Measurements from ENCODE around the gene L1TD1. TPM values are rescaled to one million over a fixed set of nuclear protein-coding genes. Genes with fewer than 3 reads are reported as not detected.
"Not testable (repeated sequence)": the region's sequence is repeated elsewhere in the genome, so short reads cannot be mapped to it uniquely, and the experiment has no call there.

The L1TD1 gene
- total and polyA plus RNA-seq, 2 experiments from 2014 or later = 283 to 628 TPM

DNA sequence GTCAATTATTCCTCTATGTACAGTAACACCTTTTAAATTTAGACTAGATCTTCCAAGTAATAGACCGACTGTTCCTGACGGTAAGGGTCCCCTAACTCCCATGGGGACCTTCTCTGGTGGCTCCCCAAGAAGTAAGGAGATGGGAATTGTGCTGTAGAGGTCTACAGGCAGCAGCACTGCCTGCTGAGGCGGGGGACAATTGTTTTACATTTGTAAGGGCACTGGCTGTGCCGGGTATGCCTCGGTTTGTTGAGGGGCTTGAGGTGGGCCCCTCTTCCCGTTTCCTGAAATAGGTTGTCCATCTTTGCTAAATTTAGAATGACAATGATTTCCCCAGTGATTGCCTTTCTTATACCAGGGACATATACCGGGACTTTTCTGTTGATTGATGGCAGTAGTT, 13.1 kb upstream of the L1TD1 start (continued):
- TF ChIP-seq, protein P1, sequence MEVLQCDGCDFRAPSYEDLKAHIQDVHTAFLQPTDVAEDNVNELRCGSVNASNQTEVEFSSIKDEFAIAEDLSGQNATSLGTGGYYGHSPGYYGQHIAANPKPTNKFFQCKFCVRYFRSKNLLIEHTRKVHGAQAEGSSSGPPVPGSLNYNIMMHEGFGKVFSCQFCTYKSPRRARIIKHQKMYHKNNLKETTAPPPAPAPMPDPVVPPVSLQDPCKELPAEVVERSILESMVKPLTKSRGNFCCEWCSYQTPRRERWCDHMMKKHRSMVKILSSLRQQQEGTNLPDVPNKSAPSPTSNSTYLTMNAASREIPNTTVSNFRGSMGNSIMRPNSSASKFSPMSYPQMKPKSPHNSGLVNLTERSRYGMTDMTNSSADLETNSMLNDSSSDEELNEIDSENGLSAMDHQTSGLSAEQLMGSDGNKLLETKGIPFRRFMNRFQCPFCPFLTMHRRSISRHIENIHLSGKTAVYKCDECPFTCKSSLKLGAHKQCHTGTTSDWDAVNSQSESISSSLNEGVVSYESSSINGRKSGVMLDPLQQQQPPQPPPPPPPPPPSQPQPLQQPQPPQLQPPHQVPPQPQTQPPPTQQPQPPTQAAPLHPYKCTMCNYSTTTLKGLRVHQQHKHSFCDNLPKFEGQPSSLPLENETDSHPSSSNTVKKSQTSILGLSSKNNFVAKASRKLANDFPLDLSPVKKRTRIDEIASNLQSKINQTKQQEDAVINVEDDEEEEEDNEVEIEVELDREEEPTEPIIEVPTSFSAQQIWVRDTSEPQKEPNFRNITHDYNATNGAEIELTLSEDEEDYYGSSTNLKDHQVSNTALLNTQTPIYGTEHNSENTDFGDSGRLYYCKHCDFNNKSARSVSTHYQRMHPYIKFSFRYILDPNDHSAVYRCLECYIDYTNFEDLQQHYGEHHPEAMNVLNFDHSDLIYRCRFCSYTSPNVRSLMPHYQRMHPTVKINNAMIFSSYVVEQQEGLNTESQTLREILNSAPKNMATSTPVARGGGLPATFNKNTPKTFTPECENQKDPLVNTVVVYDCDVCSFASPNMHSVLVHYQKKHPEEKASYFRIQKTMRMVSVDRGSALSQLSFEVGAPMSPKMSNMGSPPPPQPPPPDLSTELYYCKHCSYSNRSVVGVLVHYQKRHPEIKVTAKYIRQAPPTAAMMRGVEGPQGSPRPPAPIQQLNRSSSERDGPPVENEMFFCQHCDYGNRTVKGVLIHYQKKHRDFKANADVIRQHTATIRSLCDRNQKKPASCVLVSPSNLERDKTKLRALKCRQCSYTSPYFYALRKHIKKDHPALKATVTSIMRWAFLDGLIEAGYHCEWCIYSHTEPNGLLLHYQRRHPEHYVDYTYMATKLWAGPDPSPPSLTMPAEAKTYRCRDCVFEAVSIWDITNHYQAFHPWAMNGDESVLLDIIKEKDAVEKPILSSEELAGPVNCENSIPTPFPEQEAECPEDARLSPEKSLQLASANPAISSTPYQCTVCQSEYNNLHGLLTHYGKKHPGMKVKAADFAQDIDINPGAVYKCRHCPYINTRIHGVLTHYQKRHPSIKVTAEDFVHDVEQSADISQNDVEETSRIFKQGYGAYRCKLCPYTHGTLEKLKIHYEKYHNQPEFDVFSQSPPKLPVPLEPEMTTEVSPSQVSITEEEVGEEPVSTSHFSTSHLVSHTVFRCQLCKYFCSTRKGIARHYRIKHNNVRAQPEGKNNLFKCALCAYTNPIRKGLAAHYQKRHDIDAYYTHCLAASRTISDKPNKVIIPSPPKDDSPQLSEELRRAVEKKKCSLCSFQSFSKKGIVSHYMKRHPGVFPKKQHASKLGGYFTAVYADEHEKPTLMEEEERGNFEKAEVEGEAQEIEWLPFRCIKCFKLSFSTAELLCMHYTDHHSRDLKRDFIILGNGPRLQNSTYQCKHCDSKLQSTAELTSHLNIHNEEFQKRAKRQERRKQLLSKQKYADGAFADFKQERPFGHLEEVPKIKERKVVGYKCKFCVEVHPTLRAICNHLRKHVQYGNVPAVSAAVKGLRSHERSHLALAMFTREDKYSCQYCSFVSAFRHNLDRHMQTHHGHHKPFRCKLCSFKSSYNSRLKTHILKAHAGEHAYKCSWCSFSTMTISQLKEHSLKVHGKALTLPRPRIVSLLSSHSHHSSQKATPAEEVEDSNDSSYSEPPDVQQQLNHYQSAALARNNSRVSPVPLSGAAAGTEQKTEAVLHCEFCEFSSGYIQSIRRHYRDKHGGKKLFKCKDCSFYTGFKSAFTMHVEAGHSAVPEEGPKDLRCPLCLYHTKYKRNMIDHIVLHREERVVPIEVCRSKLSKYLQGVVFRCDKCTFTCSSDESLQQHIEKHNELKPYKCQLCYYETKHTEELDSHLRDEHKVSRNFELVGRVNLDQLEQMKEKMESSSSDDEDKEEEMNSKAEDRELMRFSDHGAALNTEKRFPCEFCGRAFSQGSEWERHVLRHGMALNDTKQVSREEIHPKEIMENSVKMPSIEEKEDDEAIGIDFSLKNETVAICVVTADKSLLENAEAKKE (CRISPR knock-in tag; IDR thresholded peaks at IDR 0.05) = peak; percentile 98
- TF ChIP-seq, protein P2, sequence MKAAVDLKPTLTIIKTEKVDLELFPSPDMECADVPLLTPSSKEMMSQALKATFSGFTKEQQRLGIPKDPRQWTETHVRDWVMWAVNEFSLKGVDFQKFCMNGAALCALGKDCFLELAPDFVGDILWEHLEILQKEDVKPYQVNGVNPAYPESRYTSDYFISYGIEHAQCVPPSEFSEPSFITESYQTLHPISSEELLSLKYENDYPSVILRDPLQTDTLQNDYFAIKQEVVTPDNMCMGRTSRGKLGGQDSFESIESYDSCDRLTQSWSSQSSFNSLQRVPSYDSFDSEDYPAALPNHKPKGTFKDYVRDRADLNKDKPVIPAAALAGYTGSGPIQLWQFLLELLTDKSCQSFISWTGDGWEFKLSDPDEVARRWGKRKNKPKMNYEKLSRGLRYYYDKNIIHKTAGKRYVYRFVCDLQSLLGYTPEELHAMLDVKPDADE (IDR thresholded peaks at IDR 0.05) = peak; percentile 49; the same call in 1 of the 2 replicates
- no peak for TF ChIP-seq JUNB (IDR thresholded peaks at IDR 0.05; ENCODE audit: unreplicated experiment)

DNA sequence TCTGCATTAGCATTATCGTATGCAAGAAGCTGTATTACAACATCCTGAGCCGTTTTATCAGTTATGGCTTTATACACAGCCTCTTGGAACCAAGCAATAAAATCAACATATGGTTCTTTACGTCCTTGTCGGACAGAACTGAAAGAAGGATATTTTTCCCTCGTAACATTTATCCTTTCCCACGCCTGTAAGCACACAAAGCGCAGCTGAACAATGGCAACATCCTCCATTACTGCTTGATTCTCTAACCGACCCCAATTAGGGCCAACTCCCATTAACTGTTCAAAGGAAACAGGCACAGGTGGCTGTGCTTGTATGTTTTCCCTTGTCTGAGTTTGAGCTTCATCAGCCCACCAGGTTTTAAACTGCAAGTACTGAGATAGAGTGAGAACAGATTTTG, 12.5 kb upstream of the L1TD1 start:
- peak overlapping the region; percentile 65 for H3K4me2 ChIP-seq
- not testable (repeated sequence) for H3K9me2 ChIP-seq (ENCODE audit: insufficient read depth); H3K27me3 Mint-ChIP-seq (ENCODE audit: insufficient read depth, low read depth, poor library complexity); DNase-seq (ENCODE audit: low spot score); H3K79me2 ChIP-seq (replicated peaks; ENCODE audit: insufficient read depth); H4K20me1 ChIP-seq (replicated peaks; ENCODE audit: insufficient read depth); H3F3A ChIP-seq (replicated peaks; ENCODE audit: low read depth); H3K9me3 Mint-ChIP-seq; H3K36me3 Mint-ChIP-seq (ENCODE audit: low read depth); H2AFZ ChIP-seq; H3K36me3 ChIP-seq (ENCODE audit: insufficient read depth); ATAC-seq; H3K27me3 ChIP-seq (ENCODE audit: insufficient read depth)
- peaks cover 62% of the 10 kb centered on the region for H3K4me1 ChIP-seq (ENCODE audit: insufficient read depth)
- Mint-ChIP-seq H3K27ac (peak overlapping the region; percentile 79), H3K4me1 (peaks cover 72% of the 10 kb centered on the region), H3K4me3 (peak overlapping the region; percentile 62)
- H3K27ac ChIP-seq (ENCODE audit: low read depth) = peak overlapping the region; percentile 96
- H3K4me3 ChIP-seq = peak overlapping the region; percentile 33

DNA sequence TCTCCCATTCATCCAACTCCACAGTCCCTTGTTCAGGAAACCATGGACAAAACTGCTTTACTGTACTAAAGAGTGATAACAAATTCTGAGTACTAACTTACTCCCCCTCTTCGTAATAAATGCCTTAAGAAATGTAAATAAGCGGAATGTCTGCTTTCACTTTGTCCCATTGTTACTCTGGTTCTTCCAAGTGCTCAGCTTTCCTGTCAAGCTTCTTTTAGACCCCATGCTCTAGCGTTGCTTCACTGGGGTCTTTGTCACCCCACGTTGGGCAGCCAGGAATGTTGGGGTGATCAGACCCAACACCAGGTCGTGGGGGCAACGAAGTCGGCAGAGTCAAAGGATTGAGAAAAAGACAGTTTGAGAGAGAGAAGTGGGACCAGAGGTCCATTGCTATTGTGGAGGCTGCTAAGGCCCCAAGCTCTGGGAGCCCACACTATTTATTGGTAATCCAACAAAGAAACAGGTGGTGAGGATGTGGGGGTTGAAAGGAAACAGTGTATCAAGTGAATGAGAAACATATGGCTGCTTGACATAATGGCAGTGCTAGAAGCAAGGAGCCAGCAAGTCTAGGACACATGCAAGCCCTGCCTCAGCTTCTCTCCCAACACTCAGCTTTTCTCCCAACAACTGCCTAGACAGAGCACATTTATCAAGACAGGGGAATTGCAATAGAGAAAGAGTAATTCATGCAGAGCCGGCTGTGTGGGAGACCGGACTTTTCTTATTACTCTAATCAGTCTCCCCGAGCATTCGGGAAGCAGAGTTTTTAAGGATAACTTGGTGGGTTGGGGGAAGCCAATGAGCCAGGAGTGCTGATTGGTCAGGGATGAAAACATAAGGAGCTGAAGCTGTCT, 11.3 kb upstream of the L1TD1 start:
- not testable (repeated sequence) for H3F3A ChIP-seq (replicated peaks; ENCODE audit: low read depth); H3K79me2 ChIP-seq (replicated peaks; ENCODE audit: insufficient read depth); H4K20me1 ChIP-seq (replicated peaks; ENCODE audit: insufficient read depth); H3K9me2 ChIP-seq (ENCODE audit: insufficient read depth); H3K9me3 Mint-ChIP-seq; H3K36me3 ChIP-seq (ENCODE audit: insufficient read depth); H2AFZ ChIP-seq; H3K27me3 ChIP-seq (ENCODE audit: insufficient read depth); H3K27me3 Mint-ChIP-seq (ENCODE audit: insufficient read depth, low read depth, poor library complexity); H3K36me3 Mint-ChIP-seq (ENCODE audit: low read depth)
- Histone ChIP-seq H3K4me1 (ENCODE audit: insufficient read depth) (peaks cover 51% of the 10 kb centered on the region), H3K4me3 (peak overlapping the region; percentile 33), H3K27ac (ENCODE audit: low read depth) (peak overlapping the region; percentile 96), H3K4me2 (peak overlapping the region; percentile 65)
- peak overlapping the region; percentile 79 for H3K27ac Mint-ChIP-seq
- ATAC-seq (peak; percentile 65), DNase-seq (ENCODE audit: low spot score) (peak; percentile 64)
- H3K4me1 Mint-ChIP-seq = peaks cover 60% of the 10 kb centered on the region
- peak overlapping the region; percentile 36 for H3K4me3 Mint-ChIP-seq

Measured in GM23338 (cell line).